ENCODE data around the gene CRAMP1. TPM values are rescaled to one million over a fixed set of nuclear protein-coding genes. Genes with fewer than 3 reads are reported as not detected.

Gene CRAMP1
- total and polyA plus RNA-seq, 2 of the 8 experiments (the other 6 are each of a cell fraction or from before 2014, with no cell fraction given): 19.2 to 23.2 TPM

DNA sequence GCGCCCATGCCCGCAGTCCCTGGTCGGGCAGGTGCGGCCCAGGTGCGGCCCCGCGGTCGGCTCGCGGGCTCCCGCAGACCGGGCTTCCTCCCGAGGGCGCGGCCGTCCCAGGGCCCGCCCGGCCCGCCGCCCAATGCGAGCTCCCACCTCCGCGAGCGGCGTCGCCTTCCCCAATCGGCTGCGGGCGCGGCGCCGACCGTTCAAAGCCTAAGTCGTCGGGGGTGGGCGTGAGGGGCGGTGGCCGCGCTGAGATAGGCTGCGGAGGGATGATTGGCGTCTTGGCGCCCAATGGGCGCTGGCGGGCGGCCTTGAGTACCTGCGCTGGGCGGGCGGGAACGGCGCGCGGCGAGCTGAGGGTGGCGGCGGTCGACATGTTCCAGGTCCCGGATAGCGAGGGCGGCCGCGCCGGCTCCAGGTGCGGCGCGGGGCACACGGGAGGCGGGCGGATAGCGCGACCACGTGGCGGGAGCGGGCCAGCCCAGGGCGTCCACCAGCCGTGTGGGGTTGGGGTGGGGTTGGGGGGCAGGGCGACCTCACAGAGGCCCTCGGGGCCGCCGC is 65.9 kb downstream of the CRAMP1 start, which contains the start of gene JPT2:
Gene JPT2 (plus strand): TSS at position 338 of the 558 bp plus-strand sequence. CDS start 34 bp downstream, at position 372.
- H3K18ac ChIP-seq (ENCODE audit: extremely low read depth, low read length): peak within 1 kb of the TSS; percentile 90; the same call in 1 of the 2 replicates
- peak within 1 kb of the TSS; percentile 98 for H3K4ac ChIP-seq (replicated peaks; ENCODE audit: insufficient read length, low read depth, low read length)
- H2AK5ac ChIP-seq (ENCODE audit: low read depth, low read length): 0 out of 2 replicates have a peak within 1 kb of the TSS, but pooled peaks have one; percentile 45
- H2BK20ac ChIP-seq (ENCODE audit: low read length): no peak within 1 kb of the TSS
- H2BK15ac ChIP-seq (ENCODE audit: low read length): no peak within 1 kb of the TSS
- H3K56ac ChIP-seq (replicated peaks; ENCODE audit: insufficient read length, low read depth, low read length): peak within 1 kb of the TSS; percentile 79
- H2BK12ac ChIP-seq (ENCODE audit: low read depth, low read length): no peak within 1 kb of the TSS
- ChIA-PET CTCF (ENCODE audit: partially characterized antibody) (interaction anchor here (1.0 to 1.8 kb wide), 5 partner anchors 12 to 80 kb away, joined by 3 to 7 read pairs (median 4); no protein-coding TSS in a partner anchor), POLR2A (ENCODE audit: partially characterized antibody) (interaction anchor here (0.6 to 4.0 kb wide), 22 partner anchors 9 to 339 kb away, joined by 3 to 34 read pairs (median 4); partner anchors contain the start of genes EME2, FAHD1, MAPK8IP3 and MRPS34)
- peak within 1 kb of the TSS; percentile 87 to 99 (median 94) for H3K4me3 ChIP-seq (ENCODE audit: extremely low read depth in 1 of 4, insufficient read depth in 2 of 4, low read depth in 3 of 4, low read length in 4 of 4)
- H3K27ac ChIP-seq (ENCODE audit: low read depth, low read length): peak within 1 kb of the TSS; percentile 87
- FAIRE-seq: no peak
- H4K5ac ChIP-seq (ENCODE audit: insufficient read length, low read depth, low read length): peak within 1 kb of the TSS; percentile 71
- peaks cover 38 to 47% of the 10 kb centered on the region in 2 experiments for H3K79me2 ChIP-seq (ENCODE audit: control insufficient read depth in 1 of 2, insufficient read depth in 2 of 2, low read length in 2 of 2)
- H3K9ac ChIP-seq (replicated peaks in 1 of 4; ENCODE audit: extremely low read depth in 1 of 4, low read depth in 3 of 4, low read length in 3 of 4): peak within 1 kb of the TSS; percentile 87 to 94 (median 90)
- H3K27me3 ChIP-seq (replicated peaks in 1 of 4; ENCODE audit: control insufficient read depth in 3 of 4, extremely low read depth in 1 of 4, insufficient read depth in 3 of 4, low read length in 3 of 4): no peaks in the 10 kb centered on the region
- H3K23me2 ChIP-seq (ENCODE audit: low read depth, low read length): peaks cover 8% of the 10 kb centered on the region
- peaks cover 11% of the 10 kb centered on the region for H3K79me1 ChIP-seq (ENCODE audit: low read depth, low read length)
- no peak within 1 kb of the TSS for H2BK120ac ChIP-seq (replicated peaks; ENCODE audit: low read depth, low read length)
- H3K36me3 ChIP-seq (ENCODE audit: control insufficient read depth in 2 of 4, insufficient read depth in 4 of 4, low read length in 3 of 4): peaks cover 0 to 24% (median 11%) of the 10 kb centered on the region in 4 experiments; a peak in 4 of 8 replicates
- no peak within 1 kb of the TSS for H2AFZ ChIP-seq (ENCODE audit: low read length)
- H4K20me1 ChIP-seq (replicated peaks in 1 of 2; ENCODE audit: control insufficient read depth in 1 of 2, insufficient read depth in 2 of 2, low read length in 2 of 2): peaks cover 7 to 26% of the 10 kb centered on the region in 2 experiments
- no peaks in the 10 kb centered on the region for H3K9me3 ChIP-seq (ENCODE audit: insufficient read depth in 2 of 2, low read depth in 1 of 2, low read length in 1 of 2)
- peak within 1 kb of the TSS; percentile 82 for H3K14ac ChIP-seq (ENCODE audit: insufficient read length)
- H4K8ac ChIP-seq (ENCODE audit: extremely low read depth, insufficient read depth, low read length): peak within 1 kb of the TSS; percentile 89
- peak within 1 kb of the TSS; percentile 86 to 89 for H3K4me2 ChIP-seq (ENCODE audit: insufficient read depth in 1 of 2, low read depth in 2 of 2, low read length in 2 of 2)
- H3K23ac ChIP-seq (ENCODE audit: insufficient read length): no peak within 1 kb of the TSS
- no peak within 1 kb of the TSS; the same call in 1 of the 2 replicates for H2BK5ac ChIP-seq (ENCODE audit: low read depth, low read length)
- DNase-seq (ENCODE audit: low read depth in 1 of 2, low spot score in 2 of 2): peak; percentile 88 to 95
- H4K91ac ChIP-seq (replicated peaks; ENCODE audit: insufficient read length, low read length): peak within 1 kb of the TSS; percentile 91
- peaks cover 0 to 10% (median 2%) of the 10 kb centered on the region in 4 experiments; a peak in 4 of 7 replicates for H3K4me1 ChIP-seq (replicated peaks in 1 of 4; ENCODE audit: control insufficient read depth in 3 of 4, insufficient read depth in 4 of 4, low read length in 3 of 4)
- WGBS, 2 experiments (ENCODE audit: extremely low coverage in 1 of 2, insufficient coverage in 1 of 2, insufficient read length in 1 of 2, insufficient replicate concordance in 2 of 2, low coverage in 1 of 2, low lambda C conversion rate in 2 of 2, missing lambda C conversion rate in 1 of 2): 1% methylated on average over 42 of the region's 79 CpGs; no CpG with 5 or more reads in 1 of the 2 experiments
- TF ChIP-seq BCL11A (IDR thresholded peaks at IDR 0.05; ENCODE audit: low read depth in 2 of 2, low read length in 2 of 2) (no peak), TBP (IDR thresholded peaks at IDR 0.05; ENCODE audit: low read depth, low read length) (peak; percentile 75; the same call in 1 of the 2 replicates), TAF1 (IDR thresholded peaks at IDR 0.05; ENCODE audit: low read depth, low read length) (peak; percentile 81), POLR2AphosphoS5 (IDR thresholded peaks at IDR 0.05; ENCODE audit: low read depth, low read length) (peak; percentile 68; the same call in 1 of the 2 replicates), KDM4A (IDR thresholded peaks at IDR 0.05; ENCODE audit: low read depth, low read length, severe bottlenecking) (peak; percentile 44), SP1 (IDR thresholded peaks at IDR 0.05; ENCODE audit: low read depth, low read length) (peak; percentile 96), SRF (IDR thresholded peaks at IDR 0.05; ENCODE audit: low read depth, low read length) (no peak), PHF8 (conservative IDR thresholded peaks at IDR 0.05; ENCODE audit: low read depth, low read length) (peak; percentile 67; the same call in 1 of the 2 replicates), TCF12 (IDR thresholded peaks at IDR 0.05; ENCODE audit: low read depth, low read length) (peak; percentile 17; the same call in 1 of the 2 replicates), CHD2 (IDR thresholded peaks at IDR 0.05; ENCODE audit: low read length) (peak; percentile 88), SP2 (IDR thresholded peaks at IDR 0.05; ENCODE audit: low read length) (peak; percentile 76), BRCA1 (IDR thresholded peaks at IDR 0.05; ENCODE audit: low read depth, low read length) (no peak)
